Mesothelial cell of epicardium (in vitro differentiated cells): ENCODE measurements around the gene RAE1. TPM values are rescaled to one million over a fixed set of nuclear protein-coding genes. Genes with fewer than 3 reads are reported as not detected.
A peak's percentile ranks its signal among the peaks of the same experiment; 100 is the strongest.

Source experiments
- DNase-seq, 2 experiments: peaks; one replicate each; pipeline ENCODE4 v3.0.0; 2021; ENCODE audit warnings: low spot score in 2 of 2; ENCODE audit not compliant: unreplicated experiment in 2 of 2
- H3K27ac Mint-ChIP-seq: 2 replicates; pipeline ENCODE4 v1.8.0; 2021; ENCODE audit warnings: mixed read lengths
- H3K27me3 Mint-ChIP-seq: 2 replicates; pipeline ENCODE4 v1.8.0; 2021; ENCODE audit warnings: low read depth, mixed read lengths
- H3K36me3 Mint-ChIP-seq: 2 replicates; pipeline ENCODE4 v1.8.0; 2021; ENCODE audit warnings: mixed read lengths
- H3K4me1 Mint-ChIP-seq: 2 replicates; pipeline ENCODE4 v1.8.0; 2021; ENCODE audit warnings: mixed read lengths
- H3K4me3 Mint-ChIP-seq: 2 replicates; pipeline ENCODE4 v1.8.0; 2021; ENCODE audit warnings: mild to moderate bottlenecking, moderate library complexity, mixed read lengths
- H3K9me3 Mint-ChIP-seq: 2 replicates; pipeline ENCODE4 v1.8.0; 2021; ENCODE audit warnings: mixed read lengths
- CTCF ChIP-seq: fragments of 200-600 bp; sonication (generic); IDR thresholded peaks from one replicate; pipeline ENCODE4 v1.5.0; 2021; ENCODE audit warnings: antibody characterized with exemption; ENCODE audit not compliant: unreplicated experiment
- total RNA-seq: library from RNA; stranded (reverse); gene quantifications from 3 replicates; pipeline ENCODE4 v1.2.1, GENCODE V29; 2021

Gene RAE1
- total RNA-seq, 1 donor from 2014 or later: 44.4 TPM

GRCh38 chr20:57315976-57316480, 35.0 kb upstream of the RAE1 start:
- Mint-ChIP-seq H3K4me3 (no peak overlapping the region), H3K9me3 (no peaks in the 10 kb centered on the region)
- no peak for TF ChIP-seq CTCF

GRCh38 chr20:57316795-57317201, 34.3 kb upstream of the RAE1 start:
- no peaks in the 10 kb centered on the region for H3K27me3 Mint-ChIP-seq
- H3K27ac Mint-ChIP-seq: no peak overlapping the region
- DNase-seq: no peak
- H3K9me3 Mint-ChIP-seq: no peaks in the 10 kb centered on the region
- H3K36me3 Mint-ChIP-seq: no peaks in the 10 kb centered on the region
- no peaks in the 10 kb centered on the region for H3K4me1 Mint-ChIP-seq
- H3K4me3 Mint-ChIP-seq: no peak overlapping the region
- TF ChIP-seq CTCF: no peak

More at GRCh38 chr20:57315976-57316480, 35.0 kb upstream of the RAE1 start:
- no peaks in the 10 kb centered on the region for H3K36me3 Mint-ChIP-seq
- no peak overlapping the region for H3K27ac Mint-ChIP-seq
- H3K4me1 Mint-ChIP-seq: no peaks in the 10 kb centered on the region
- DNase-seq: no peak
- no peaks in the 10 kb centered on the region for H3K27me3 Mint-ChIP-seq

GRCh38 chr20:57317316-57317788, 33.7 kb upstream of the RAE1 start:
- H3K9me3 Mint-ChIP-seq: no peaks in the 10 kb centered on the region
- H3K4me3 Mint-ChIP-seq: no peak overlapping the region
- H3K27me3 Mint-ChIP-seq: no peaks in the 10 kb centered on the region
- no peak for DNase-seq
- no peak for TF ChIP-seq CTCF
- H3K4me1 Mint-ChIP-seq: no peaks in the 10 kb centered on the region
- H3K36me3 Mint-ChIP-seq: no peaks in the 10 kb centered on the region
- no peak overlapping the region for H3K27ac Mint-ChIP-seq

- Mint-ChIP-seq H3K9me3 (no peaks in the 10 kb centered on the region), H3K4me1 (peaks cover 3% of the 10 kb centered on the region), H3K36me3 (no peaks in the 10 kb centered on the region), H3K4me3 (no peak overlapping the region), H3K27me3 (no peaks in the 10 kb centered on the region), H3K27ac (peak overlapping the region; percentile 21)
- no peak for TF ChIP-seq CTCF
- DNase-seq: peak in 1 of 2 experiments; percentile 25
These were observed 33.2 kb upstream of the RAE1 start for GRCh38 chr20:57317789-57318371.

GRCh38 chr20:57319584-57319983, 31.5 kb upstream of the RAE1 start:
- TF ChIP-seq CTCF: no peak
- Mint-ChIP-seq H3K4me3 (no peak overlapping the region), H3K9me3 (no peaks in the 10 kb centered on the region), H3K27ac (no peak overlapping the region), H3K27me3 (no peaks in the 10 kb centered on the region), H3K36me3 (no peaks in the 10 kb centered on the region), H3K4me1 (peaks cover 4% of the 10 kb centered on the region)
- peak in 1 of 2 experiments; percentile 0 for DNase-seq

GRCh38 chr20:57320358-57320757, 30.7 kb upstream of the RAE1 start:
- Mint-ChIP-seq H3K36me3 (no peaks in the 10 kb centered on the region), H3K4me1 (peaks cover 8% of the 10 kb centered on the region), H3K27me3 (no peaks in the 10 kb centered on the region), H3K4me3 (no peak overlapping the region), H3K9me3 (no peaks in the 10 kb centered on the region), H3K27ac (no peak overlapping the region)
- DNase-seq: no peak
- no peak for TF ChIP-seq CTCF
